AG10803 (cell line): Measurements from ENCODE around the gene CRTC1.

ENCODE experiments used
- DNase-seq: peaks from one replicate; pipeline ENCODE4 v3.0.0; 2010; ENCODE audit warnings: low read depth
- H3K4me3 ChIP-seq: 2 replicates; pipeline ENCODE4 v1.5.1; 2011; ENCODE audit warnings: mild to moderate bottlenecking, low read length, control low read depth
- TF ChIP-seq, protein P1 (sequence below): conservative IDR thresholded peaks from 2 replicates; pipeline ENCODE4 v1.5.1; 2011; ENCODE audit warnings: mild to moderate bottlenecking, low read length, control low read depth, inconsistent platforms

Gene CRTC1

DNA sequence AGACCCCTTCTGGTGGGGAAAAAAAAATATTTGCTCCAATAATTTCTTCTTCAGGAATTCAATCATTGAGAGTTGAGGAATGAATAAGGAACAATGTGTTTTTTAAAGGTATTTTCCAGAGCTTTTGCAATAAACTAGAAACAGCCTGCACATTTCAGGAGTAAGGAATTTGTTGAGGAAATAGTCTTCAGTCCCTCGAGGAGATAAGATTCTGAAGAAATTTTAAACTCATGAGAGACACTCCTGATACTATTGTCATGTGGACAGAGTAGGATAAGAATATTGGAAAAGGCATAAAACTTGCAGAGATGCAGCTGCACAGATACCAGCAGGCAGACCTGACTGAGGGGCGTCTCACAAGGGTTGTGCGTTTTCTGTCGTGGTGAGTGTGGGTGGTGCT, 71.0 kb downstream of the CRTC1 start:
- DNase-seq: no peak
- H3K4me3 ChIP-seq: no peak overlapping the region
- TF ChIP-seq, protein P1, sequence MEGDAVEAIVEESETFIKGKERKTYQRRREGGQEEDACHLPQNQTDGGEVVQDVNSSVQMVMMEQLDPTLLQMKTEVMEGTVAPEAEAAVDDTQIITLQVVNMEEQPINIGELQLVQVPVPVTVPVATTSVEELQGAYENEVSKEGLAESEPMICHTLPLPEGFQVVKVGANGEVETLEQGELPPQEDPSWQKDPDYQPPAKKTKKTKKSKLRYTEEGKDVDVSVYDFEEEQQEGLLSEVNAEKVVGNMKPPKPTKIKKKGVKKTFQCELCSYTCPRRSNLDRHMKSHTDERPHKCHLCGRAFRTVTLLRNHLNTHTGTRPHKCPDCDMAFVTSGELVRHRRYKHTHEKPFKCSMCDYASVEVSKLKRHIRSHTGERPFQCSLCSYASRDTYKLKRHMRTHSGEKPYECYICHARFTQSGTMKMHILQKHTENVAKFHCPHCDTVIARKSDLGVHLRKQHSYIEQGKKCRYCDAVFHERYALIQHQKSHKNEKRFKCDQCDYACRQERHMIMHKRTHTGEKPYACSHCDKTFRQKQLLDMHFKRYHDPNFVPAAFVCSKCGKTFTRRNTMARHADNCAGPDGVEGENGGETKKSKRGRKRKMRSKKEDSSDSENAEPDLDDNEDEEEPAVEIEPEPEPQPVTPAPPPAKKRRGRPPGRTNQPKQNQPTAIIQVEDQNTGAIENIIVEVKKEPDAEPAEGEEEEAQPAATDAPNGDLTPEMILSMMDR: no peak

DNA sequence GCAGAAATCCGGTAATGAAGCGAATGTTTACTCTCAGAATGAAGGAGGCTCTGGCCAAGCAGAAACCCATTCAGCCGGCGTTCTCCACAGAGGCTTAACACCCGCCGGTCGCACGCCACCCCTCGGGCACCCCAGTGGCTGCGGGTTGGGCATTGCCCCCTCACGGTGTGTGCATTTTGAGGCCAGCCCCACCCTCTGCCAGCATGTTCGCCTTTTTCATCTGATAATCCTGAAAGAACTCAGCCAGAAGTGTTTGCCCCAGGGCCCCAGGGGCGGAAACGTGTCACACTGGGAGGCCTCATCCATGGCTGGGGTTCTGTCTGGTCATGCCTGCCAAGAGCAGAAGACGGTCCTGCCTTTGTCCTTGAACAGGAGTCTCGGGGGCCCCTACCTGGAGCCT, 73.4 kb downstream of the CRTC1 start:
- no peak for DNase-seq
- H3K4me3 ChIP-seq: no peak overlapping the region
- TF ChIP-seq, protein P1: no peak

- no peak overlapping the region for H3K4me3 ChIP-seq
- no peak for DNase-seq
- TF ChIP-seq, protein P1: no peak
Measured at GRCh38 chr19:18759304-18759994, 76.0 kb downstream of the CRTC1 start.

GRCh38 chr19:18759995-18760426, 76.5 kb downstream of the CRTC1 start:
- TF ChIP-seq, protein P1: no peak
- H3K4me3 ChIP-seq: no peak overlapping the region
- no peak for DNase-seq

GRCh38 chr19:18760440-18761383, 77.2 kb downstream of the CRTC1 start:
- DNase-seq: no peak
- no peak overlapping the region for H3K4me3 ChIP-seq
- TF ChIP-seq, protein P1: no peak

DNA sequence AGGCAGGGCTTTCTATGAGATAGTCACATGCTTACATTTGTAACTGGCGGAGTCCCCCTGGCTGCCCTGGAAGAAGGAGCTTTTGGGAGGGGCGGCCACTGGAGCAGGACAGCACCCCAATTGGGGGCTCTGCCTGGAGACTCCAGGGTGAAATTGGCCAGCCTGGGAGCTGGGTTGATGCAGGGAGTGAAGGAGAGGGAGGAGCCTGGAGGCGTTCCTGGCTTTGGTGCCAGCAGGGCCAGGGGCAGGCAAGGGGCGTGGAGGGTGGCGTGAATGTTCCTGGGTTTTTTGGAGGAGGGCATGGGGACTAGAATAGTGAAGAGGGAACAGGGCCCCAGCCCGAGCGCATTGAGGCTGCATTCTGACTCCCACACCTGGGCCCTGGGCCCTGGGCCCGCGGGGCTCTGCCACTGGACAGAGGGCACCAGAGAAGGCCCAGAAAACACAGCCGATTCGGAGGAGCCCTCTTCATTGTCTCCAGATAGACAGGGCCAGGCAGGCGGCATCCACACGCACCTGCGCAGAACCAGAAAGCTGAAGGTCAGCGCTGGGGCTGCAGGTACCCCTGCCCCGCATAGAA, 78.1 kb downstream of the CRTC1 start:
- TF ChIP-seq, protein P1: no peak

More for the DNA sequence above, 78.1 kb downstream of the CRTC1 start:
- no peak for DNase-seq
- H3K4me3 ChIP-seq: no peak overlapping the region
